MM.1S (cell line): ENCODE results near the gene UGT1A10.

Experiments
- DNase-seq: peaks from one replicate; pipeline ENCODE4 v3.0.0-alpha.2; 2015
- H2AFZ ChIP-seq: fragments of 300-600 bp; sonication (generic); 2 replicates; pipeline ENCODE4 v1.6.0; 2016; ENCODE audit warnings: antibody characterized with exemption, low read length
- H3F3A ChIP-seq: fragments of 300-600 bp; sonication (generic); 2 replicates; pipeline ENCODE4 v1.6.1; 2016; ENCODE audit warnings: mild to moderate bottlenecking, antibody characterized with exemption, low read length, moderate library complexity, mixed read lengths; ENCODE audit not compliant: insufficient read depth
- H3K27ac ChIP-seq: fragments of 300-600 bp; sonication (generic); 2 replicates; pipeline ENCODE4 v1.5.1; 2016; ENCODE audit warnings: mild to moderate bottlenecking, low read length
- H3K27me3 ChIP-seq: fragments of 300-600 bp; sonication (generic); replicated peaks from 2 replicates; pipeline ENCODE4 v1.6.0; 2016; ENCODE audit warnings: low read length; ENCODE audit not compliant: insufficient read depth
- H3K36me3 ChIP-seq: fragments of 300-600 bp; sonication (generic); replicated peaks from 2 replicates; pipeline ENCODE4 v1.6.1; 2016; ENCODE audit warnings: mild to moderate bottlenecking, low read length, mixed read lengths; ENCODE audit not compliant: insufficient read depth
- H3K4me1 ChIP-seq: fragments of 300-600 bp; sonication (generic); 2 replicates; pipeline ENCODE4 v1.6.1; 2016; ENCODE audit warnings: low read length, mixed read lengths
- H3K4me2 ChIP-seq: fragments of 300-600 bp; sonication (generic); 2 replicates; pipeline ENCODE4 v1.6.0; 2016; ENCODE audit warnings: low read depth, low read length
- H3K4me3 ChIP-seq: fragments of 300-600 bp; sonication (generic); 2 replicates; pipeline ENCODE4 v1.5.1; 2016; ENCODE audit warnings: low read length, mixed read lengths
- H3K79me2 ChIP-seq: fragments of 300-600 bp; sonication (generic); 2 replicates; pipeline ENCODE4 v1.6.1; 2016; ENCODE audit warnings: mixed run types, low read length, mixed read lengths
- H3K9ac ChIP-seq: fragments of 300-600 bp; sonication (generic); 2 replicates; pipeline ENCODE4 v1.6.1; 2016; ENCODE audit warnings: low read length, mixed read lengths
- H3K9me2 ChIP-seq: fragments of 300-600 bp; sonication (generic); replicated peaks from 2 replicates; pipeline ENCODE4 v1.6.1; 2016; ENCODE audit warnings: mild to moderate bottlenecking, low read length, mixed read lengths; ENCODE audit not compliant: insufficient read depth
- H3K9me3 ChIP-seq: fragments of 300-600 bp; sonication (generic); replicated peaks from 2 replicates; pipeline ENCODE4 v1.6.1; 2016; ENCODE audit warnings: mild to moderate bottlenecking, low read length, mixed read lengths; ENCODE audit not compliant: insufficient read depth
- H4K20me1 ChIP-seq: fragments of 300-600 bp; sonication (generic); 2 replicates; pipeline ENCODE4 v1.6.1; 2016; ENCODE audit warnings: mild to moderate bottlenecking, low read length, moderate library complexity, mixed read lengths; ENCODE audit not compliant: insufficient read depth
- CTCF ChIP-seq: fragments of 300-600 bp; sonication (generic); IDR thresholded peaks from 2 replicates; pipeline ENCODE4 v1.5.1; 2016; ENCODE audit warnings: antibody characterized with exemption, low read length, mixed read lengths
- EZH2 ChIP-seq: fragments of 300-600 bp; sonication (generic); optimal IDR thresholded peaks from 2 replicates; pipeline ENCODE3; 2017; ENCODE audit warnings: low read depth, mild to moderate bottlenecking, antibody characterized with exemption, low read length, mixed read lengths
- EZH2phosphoT487 ChIP-seq: fragments of 300-600 bp; sonication (generic); IDR thresholded peaks from 2 replicates; pipeline ENCODE4 v1.6.1; 2018; ENCODE audit warnings: antibody characterized with exemption, low read length

The UGT1A10 gene

GRCh38 chr2:233707940-233708644 lies 71.8 kb downstream of the UGT1A10 start:
- H3K9ac ChIP-seq: no peak overlapping the region
- no peaks in the 10 kb centered on the region for H3K36me3 ChIP-seq
- no peaks in the 10 kb centered on the region for H3K9me3 ChIP-seq
- no peaks in the 10 kb centered on the region for H3K9me2 ChIP-seq
- DNase-seq: no peak
- H4K20me1 ChIP-seq: no peaks in the 10 kb centered on the region
- H3F3A ChIP-seq: no peaks in the 10 kb centered on the region
- no peaks in the 10 kb centered on the region for H3K27me3 ChIP-seq
- no peaks in the 10 kb centered on the region for H3K4me1 ChIP-seq
- H2AFZ ChIP-seq: no peak overlapping the region
- H3K79me2 ChIP-seq: no peaks in the 10 kb centered on the region
- no peak overlapping the region for H3K27ac ChIP-seq
- no peak overlapping the region for H3K4me3 ChIP-seq
- no peak overlapping the region for H3K4me2 ChIP-seq
- no peak for TF ChIP-seq EZH2

- no peak overlapping the region for H2AFZ ChIP-seq
- no peaks in the 10 kb centered on the region for H3K9me3 ChIP-seq
Measured at GRCh38 chr2:233708942-233709341, 72.7 kb downstream of the UGT1A10 start.

GRCh38 chr2:233711312-233712008 lies 75.2 kb downstream of the UGT1A10 start:
- Histone ChIP-seq H4K20me1 (no peaks in the 10 kb centered on the region), H3K9ac (no peak overlapping the region), H3F3A (no peaks in the 10 kb centered on the region), H3K27ac (no peak overlapping the region), H3K9me3 (no peaks in the 10 kb centered on the region), H3K36me3 (no peaks in the 10 kb centered on the region), H3K9me2 (no peaks in the 10 kb centered on the region), H3K4me3 (no peak overlapping the region), H3K4me2 (no peak overlapping the region), H2AFZ (no peak overlapping the region), H3K79me2 (no peaks in the 10 kb centered on the region), H3K4me1 (no peaks in the 10 kb centered on the region), H3K27me3 (no peaks in the 10 kb centered on the region)
- TF ChIP-seq EZH2 (no peak), CTCF (peak; percentile 90)
- DNase-seq: peak; percentile 61

More at GRCh38 chr2:233708942-233709341, 72.7 kb downstream of the UGT1A10 start:
- H3K36me3 ChIP-seq: no peaks in the 10 kb centered on the region
- no peaks in the 10 kb centered on the region for H3F3A ChIP-seq
- no peaks in the 10 kb centered on the region for H3K4me1 ChIP-seq
- H3K27ac ChIP-seq: no peak overlapping the region
- H3K79me2 ChIP-seq: no peaks in the 10 kb centered on the region
- DNase-seq: no peak
- no peaks in the 10 kb centered on the region for H4K20me1 ChIP-seq
- no peaks in the 10 kb centered on the region for H3K27me3 ChIP-seq
- H3K4me3 ChIP-seq: no peak overlapping the region
- no peak for TF ChIP-seq EZH2phosphoT487
- no peak for TF ChIP-seq CTCF
- TF ChIP-seq EZH2: no peak
- no peaks in the 10 kb centered on the region for H3K9me2 ChIP-seq
- no peak overlapping the region for H3K9ac ChIP-seq
- no peak overlapping the region for H3K4me2 ChIP-seq
